Bronchial epithelial cell (primary cell): ENCODE results near the gene CAMTA1. TPM values are rescaled to one million over a fixed set of nuclear protein-coding genes. Genes with fewer than 3 reads are reported as not detected.

ENCODE experiments used
- DNase-seq: peaks from one replicate; pipeline ENCODE4 v3.0.0-alpha.2; 2010; ENCODE audit warnings: low read depth
- FAIRE-seq: peaks from 2 replicates; lab custom pipeline; 2011; peaks lifted over from hg19 to GRCh38; lab: Jason Lieb, UNC
- H3K27me3 ChIP-seq: 2 replicates; pipeline ENCODE4 v1.5.1; 2011; ENCODE audit warnings: low read length; ENCODE audit not compliant: control insufficient read depth, insufficient read depth
- H3K36me3 ChIP-seq: 2 replicates; pipeline ENCODE4 v1.5.1; 2011; ENCODE audit warnings: low read length; ENCODE audit not compliant: control insufficient read depth, insufficient read depth
- H3K4me3 ChIP-seq: 2 replicates; pipeline ENCODE4 v1.5.1; 2011; ENCODE audit warnings: mild to moderate bottlenecking, low read depth, low read length, control low read depth
- CTCF ChIP-seq: IDR thresholded peaks from 2 replicates; pipeline ENCODE4 v1.5.1; 2011; ENCODE audit warnings: mild to moderate bottlenecking, moderate library complexity, low read length, control low read depth, inconsistent platforms; ENCODE audit not compliant: insufficient read depth, severe bottlenecking
- total RNA-seq: library from RNA; depleted of rRNA; stranded (reverse); fragments of >200 nt; gene quantifications from 2 replicates; pipeline ENCODE4 v1.2.1, GENCODE V29; 2014

Gene CAMTA1
- total RNA-seq, 1 donor from 2014 or later, result 68.2 TPM

- DNase-seq (no peak), FAIRE-seq (no peak)
- Histone ChIP-seq H3K36me3 (no peaks in the 10 kb centered on the region), H3K27me3 (no peaks in the 10 kb centered on the region), H3K4me3 (no peak overlapping the region)
- no peak for TF ChIP-seq CTCF
Measured at GRCh38 chr1:6882414-6882813, 97.2 kb downstream of the CAMTA1 start.

- H3K27me3 ChIP-seq, result no peaks in the 10 kb centered on the region
- H3K4me3 ChIP-seq, result no peak overlapping the region
- DNase-seq (no peak), FAIRE-seq (no peak)
- no peaks in the 10 kb centered on the region for H3K36me3 ChIP-seq
- TF ChIP-seq CTCF, result no peak
Measured at GRCh38 chr1:6884652-6885153, 99.4 kb downstream of the CAMTA1 start.

GRCh38 chr1:6885426-6885825, 100.2 kb downstream of the CAMTA1 start:
- TF ChIP-seq CTCF, result no peak
- FAIRE-seq (no peak), DNase-seq (no peak)
- no peaks in the 10 kb centered on the region for H3K36me3 ChIP-seq
- H3K4me3 ChIP-seq, result no peak overlapping the region
- H3K27me3 ChIP-seq, result no peaks in the 10 kb centered on the region

GRCh38 chr1:6886523-6886922, 101.3 kb downstream of the CAMTA1 start:
- FAIRE-seq (no peak), DNase-seq (no peak)
- no peak for TF ChIP-seq CTCF

GRCh38 chr1:6888268-6888667, 103.0 kb downstream of the CAMTA1 start:
- no peak for FAIRE-seq
- no peaks in the 10 kb centered on the region for H3K27me3 ChIP-seq
- TF ChIP-seq CTCF, result no peak
- no peak for DNase-seq
- no peaks in the 10 kb centered on the region for H3K36me3 ChIP-seq
- H3K4me3 ChIP-seq, result no peak overlapping the region

More at GRCh38 chr1:6886523-6886922, 101.3 kb downstream of the CAMTA1 start:
- no peaks in the 10 kb centered on the region for H3K36me3 ChIP-seq
- H3K4me3 ChIP-seq, result no peak overlapping the region
- no peaks in the 10 kb centered on the region for H3K27me3 ChIP-seq

GRCh38 chr1:6888870-6889269, 103.6 kb downstream of the CAMTA1 start:
- no peaks in the 10 kb centered on the region for H3K36me3 ChIP-seq
- no peak for FAIRE-seq
- no peak overlapping the region for H3K4me3 ChIP-seq
- DNase-seq, result no peak
- no peak for TF ChIP-seq CTCF
- no peaks in the 10 kb centered on the region for H3K27me3 ChIP-seq
